EH (cell line): ENCODE measurements around the gene LAMB2.

Source experiments
- DNase-seq: peaks from one replicate; pipeline ENCODE4 v3.0.0-alpha.2; 2015; ENCODE audit warnings: low read depth

Gene LAMB2

GRCh38 chr3:49121132-49121736 is 11.6 kb downstream of the LAMB2 start:
- DNase-seq, result no peak

DNA sequence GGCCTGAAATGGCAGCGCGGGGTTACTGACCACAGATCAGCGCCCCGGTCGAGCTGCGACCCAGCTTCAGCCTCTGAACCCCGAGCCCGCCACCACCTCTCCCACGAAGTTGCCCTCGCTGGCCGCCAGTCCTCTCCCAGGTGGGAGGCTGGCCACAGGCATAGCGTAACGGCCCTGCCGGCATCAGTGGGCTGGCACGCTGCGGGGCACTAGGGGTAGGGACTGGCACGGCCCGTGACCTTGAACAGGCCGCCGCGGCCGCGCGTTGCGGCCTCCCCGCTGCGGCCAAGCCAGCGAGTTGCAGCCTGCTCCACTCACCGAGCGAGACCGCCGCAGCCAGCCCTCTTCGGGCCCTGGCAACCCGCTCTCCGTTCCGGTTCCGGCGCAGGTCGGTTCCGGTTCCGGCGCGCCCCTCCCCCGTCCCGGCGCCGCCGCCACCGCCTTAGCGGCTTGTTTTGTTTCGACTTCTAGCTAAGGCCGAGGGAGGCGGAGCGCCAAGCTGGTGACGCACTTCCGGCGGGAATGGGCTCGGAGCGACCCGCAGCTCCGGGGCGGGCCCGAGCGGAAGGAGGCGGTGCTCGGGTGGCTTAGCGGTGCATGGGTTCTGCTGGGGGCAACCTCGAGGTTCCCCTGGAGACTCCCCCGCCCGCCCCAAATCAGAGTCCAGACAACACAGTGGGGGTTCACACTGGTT is 12.3 kb downstream of the LAMB2 start, which contains the start of gene USP19:
TSS of gene USP19 (minus strand) at position 386 of the 694 bp plus-strand sequence. CDS start 1,678 bp downstream, outside the sequence.
- DNase-seq, result peak; percentile 92

DNA sequence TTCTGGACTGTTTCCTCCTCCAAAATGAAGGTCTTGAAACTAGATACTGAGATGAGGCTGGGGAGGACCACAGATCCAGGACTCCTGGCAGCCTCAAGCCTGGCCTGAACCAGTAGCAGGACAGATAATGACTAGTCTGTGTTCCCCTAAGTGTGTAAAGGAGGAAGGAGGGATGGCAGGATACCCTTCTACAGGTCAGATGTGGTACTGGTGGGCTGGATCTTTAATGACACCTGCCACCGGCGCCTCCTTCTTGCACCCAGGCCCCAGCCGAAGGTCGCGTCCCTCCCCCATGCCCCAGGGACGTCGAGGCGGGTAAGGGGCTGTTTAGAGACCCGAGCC is 12.8 kb downstream of the LAMB2 start:
- DNase-seq, result no peak

DNA sequence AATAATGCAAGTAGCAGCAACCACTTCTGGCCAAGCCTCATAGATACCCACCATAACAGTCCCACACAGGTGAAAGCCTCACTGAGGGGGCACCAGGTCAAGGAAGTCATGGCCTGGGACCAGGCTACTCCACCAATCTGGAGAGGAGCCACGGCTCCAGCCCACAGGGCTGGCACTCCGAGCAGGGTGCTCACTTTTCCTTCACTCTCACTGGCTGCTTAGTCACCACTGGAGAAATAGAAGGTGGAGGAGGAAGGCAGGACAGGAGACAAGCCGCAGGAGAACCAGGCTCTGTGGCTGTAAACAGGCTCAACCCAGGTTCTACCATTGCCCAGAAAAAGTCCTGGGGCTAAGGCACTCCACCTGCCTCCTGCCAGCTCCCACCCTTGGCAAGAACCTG is 13.4 kb downstream of the LAMB2 start:
- no peak for DNase-seq

DNA sequence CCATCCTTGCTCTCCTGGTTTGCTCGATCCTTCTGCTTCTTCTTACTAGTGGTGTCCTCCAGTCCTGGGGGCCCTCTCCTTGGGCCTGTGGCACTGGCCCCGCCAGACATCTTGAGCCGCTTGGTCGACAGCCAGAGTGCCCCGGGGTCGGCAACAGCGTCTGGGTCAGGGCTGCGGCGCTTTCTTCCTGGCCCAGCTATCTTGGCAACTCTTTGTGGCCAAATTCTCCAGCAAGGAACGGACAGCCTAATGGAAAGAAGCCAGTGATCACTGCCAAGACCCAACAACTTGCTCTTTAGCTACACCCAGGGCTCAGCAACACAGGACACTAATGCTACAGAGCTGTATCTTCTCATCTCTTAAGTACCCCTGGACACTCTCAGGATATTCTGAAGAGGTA is 13.8 kb downstream of the LAMB2 start:
- DNase-seq, result no peak

DNA sequence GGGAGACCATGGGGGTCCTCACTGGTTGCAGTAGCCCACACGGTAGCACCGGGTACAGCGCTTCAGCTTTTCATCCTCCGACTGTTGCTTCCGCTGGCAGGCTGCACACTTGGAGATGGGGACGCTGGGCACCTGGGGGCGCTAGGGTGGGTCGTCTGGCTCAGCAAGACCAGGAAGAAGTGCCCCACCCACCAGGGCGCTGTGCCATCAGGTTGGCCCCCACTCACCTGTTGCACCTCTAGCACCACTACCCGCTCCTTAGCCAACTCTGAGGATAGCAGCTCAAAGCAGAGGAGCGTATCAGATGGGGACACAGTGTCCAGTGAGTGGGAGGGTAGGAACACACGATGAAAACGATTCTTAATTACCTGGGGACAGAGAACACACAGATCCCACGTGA is 20.6 kb downstream of the LAMB2 start:
- DNase-seq, result no peak

GRCh38 chr3:49111347-49111746 is 21.5 kb downstream of the LAMB2 start:
- no peak for DNase-seq

DNA sequence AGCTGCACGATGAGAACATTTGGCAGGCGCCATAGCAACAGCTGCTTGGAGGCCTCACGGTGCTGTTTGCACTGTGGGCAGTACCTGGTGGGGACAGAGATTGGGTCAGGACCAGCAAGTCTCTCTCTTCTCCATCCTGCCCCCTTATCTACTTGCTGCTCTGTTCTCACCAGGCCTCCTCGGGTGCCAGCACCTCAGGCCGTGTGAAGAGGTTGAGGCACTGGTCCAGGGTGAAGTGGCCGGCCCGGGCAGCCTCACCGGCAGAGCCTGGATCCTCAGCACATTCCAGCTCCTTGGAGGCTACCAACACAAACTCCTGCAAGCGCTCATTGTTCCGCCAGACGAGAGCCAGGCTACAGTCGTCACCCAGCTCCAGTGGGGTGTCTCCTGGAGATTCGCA is 22.1 kb downstream of the LAMB2 start:
- no peak for DNase-seq

DNA sequence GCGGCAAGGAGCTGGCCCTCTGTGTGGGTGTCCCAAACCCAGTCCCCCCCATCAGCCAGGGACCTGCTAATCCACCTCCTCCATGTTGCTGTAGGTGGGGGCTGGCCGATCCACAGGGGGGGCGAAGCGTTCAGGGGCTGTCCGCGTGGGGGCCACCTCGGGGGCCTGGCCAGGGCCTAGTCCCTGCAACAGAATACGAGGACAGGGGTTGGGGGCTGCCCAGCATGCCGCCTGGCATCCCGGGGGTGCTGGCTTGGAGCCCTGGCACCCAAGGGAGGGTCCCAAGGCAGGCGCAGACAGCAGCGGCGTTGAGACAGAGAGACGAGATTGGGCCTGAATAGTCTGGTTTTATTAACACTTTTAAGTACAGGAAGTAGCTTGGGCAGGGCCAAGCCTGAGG is 24.5 kb downstream of the LAMB2 start:
- no peak for DNase-seq

GRCh38 chr3:49104427-49105291 is 28.2 kb downstream of the LAMB2 start, which contains the start of gene QARS1:
Gene QARS1, minus strand, starts transcription at chr3:49104757. Its CDS starts 24 bp downstream, at chr3:49104733.
- peak; percentile 97 for DNase-seq

- no peak for DNase-seq
Measured at GRCh38 chr3:49104052-49104426, 28.8 kb downstream of the LAMB2 start.

- no peak for DNase-seq
Measured at GRCh38 chr3:49100046-49100615, 32.7 kb downstream of the LAMB2 start.

DNA sequence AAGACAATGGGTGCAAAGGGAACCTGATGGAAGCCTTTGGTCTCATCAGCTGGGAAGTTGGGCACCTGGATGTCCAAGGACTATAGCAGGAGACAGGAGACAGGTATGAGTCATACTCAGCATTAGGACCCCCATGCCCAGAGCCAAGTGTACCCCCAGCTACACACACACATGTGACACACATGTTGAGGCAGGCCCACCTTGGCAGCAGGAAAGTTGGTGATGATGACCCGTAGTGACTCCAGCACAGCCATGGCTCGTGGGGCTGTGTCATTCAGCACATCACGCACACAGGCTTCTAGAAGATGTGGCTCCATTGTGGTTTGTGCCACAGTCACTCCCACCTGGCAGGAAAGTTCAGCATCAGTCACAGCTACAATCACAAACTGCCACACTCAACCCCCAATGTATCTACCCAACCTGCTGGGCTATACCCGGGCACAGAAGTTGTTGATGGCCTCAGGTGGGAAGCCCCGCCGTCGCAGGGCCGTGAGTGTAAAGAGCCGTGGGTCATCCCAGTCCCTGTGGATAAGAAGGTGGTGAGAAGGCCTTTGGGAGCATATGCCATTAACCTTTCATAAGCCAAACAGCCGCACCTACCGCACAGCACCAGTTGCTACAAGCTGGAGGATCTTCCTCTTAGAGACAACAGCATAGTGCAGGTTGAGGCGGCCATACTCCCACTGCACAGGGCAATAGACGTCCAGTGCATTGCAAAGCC is 33.8 kb downstream of the LAMB2 start:
- DNase-seq, result no peak

GRCh38 chr3:49098429-49098828 is 34.4 kb downstream of the LAMB2 start:
- DNase-seq, result no peak

DNA sequence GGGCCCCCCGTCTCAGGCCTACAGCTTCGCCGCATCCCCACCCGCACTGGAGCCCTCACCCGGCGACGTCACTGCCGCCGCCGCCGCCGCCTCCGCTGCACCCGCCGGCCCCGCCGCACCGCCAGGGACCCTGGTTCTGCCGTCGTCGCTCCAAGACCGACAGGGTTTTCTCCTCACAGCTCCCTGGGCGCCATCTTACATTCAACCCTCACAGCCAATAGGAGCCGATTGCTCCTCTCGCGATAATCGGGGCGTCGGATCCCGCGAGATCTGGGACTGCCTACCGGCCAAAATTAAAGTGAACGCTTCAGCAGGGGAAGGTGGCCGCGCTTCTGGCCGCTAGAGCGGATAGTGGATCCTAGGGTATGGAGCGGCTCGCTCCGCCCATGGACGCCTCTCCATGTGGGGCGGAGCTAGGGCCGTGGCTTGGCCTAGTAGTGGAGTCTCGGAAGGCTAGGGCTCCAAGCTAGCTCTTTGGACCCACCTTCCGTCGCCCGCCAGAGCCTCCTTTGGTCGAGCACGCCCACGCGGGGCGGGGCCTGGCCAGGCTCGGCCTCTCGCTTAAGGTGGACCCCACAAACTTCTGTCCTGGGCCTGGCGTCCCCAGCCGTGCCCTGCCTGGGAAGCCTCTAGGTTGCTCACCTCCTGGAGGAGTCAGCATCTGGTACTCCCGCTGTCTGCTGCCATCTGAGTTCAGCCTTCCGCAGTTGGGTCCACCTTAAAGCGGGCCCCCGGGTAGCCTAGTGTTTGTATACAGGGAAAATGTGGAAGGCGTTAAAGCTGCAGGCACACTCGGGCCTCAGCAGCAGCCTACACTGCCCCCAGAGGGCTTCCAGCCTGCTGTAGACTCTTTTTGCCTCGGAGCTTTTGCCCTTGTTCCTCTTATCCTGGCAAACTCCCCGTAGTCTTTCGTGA is 38.7 kb downstream of the LAMB2 start, which contains the start of gene QRICH1:
TSS of gene QRICH1 (minus strand) at position 219 of the 915 bp plus-strand sequence. CDS start 17,054 bp downstream, outside the sequence.
- peak; percentile 99 for DNase-seq

- DNase-seq, result peak; percentile 83
Measured at GRCh38 chr3:49092938-49093852, 39.7 kb downstream of the LAMB2 start.

DNA sequence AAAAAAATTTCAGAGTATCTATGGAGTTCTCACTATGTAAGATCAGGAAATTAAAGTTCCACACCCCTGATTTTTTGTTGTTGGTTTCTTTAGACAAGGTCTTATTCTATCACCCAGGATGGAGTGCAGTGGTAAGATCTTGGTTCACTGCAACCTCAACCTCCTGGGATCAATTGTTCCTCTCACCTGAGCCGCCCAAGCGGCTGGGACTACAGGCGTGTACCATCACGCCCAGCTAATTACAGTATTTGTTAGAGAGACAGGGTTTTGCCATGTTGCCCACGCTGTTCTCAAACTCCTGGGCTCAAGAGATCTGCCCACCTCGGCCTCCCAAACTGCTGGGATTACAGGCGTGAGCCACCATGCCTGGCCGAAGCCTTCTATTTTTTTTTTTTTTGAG is 51.4 kb downstream of the LAMB2 start:
- DNase-seq, result no peak

DNA sequence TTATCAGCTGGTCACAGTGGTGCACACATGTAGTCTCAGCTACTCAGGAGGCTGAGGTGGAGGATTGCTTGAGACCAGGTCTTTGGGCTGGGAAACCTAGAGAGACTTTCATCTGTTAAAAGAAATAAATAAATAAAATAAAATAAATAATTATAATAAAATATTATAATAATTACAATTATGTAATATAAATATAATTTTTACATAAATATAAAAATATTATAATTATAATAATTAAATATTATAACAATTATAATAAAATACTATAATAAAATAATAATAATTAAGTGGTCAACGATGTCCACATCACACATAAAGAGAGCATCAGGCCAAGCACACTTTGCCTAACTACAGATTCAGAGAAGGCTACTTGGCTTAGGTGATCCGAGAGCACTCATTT is 53.6 kb downstream of the LAMB2 start:
- DNase-seq, result no peak

DNA sequence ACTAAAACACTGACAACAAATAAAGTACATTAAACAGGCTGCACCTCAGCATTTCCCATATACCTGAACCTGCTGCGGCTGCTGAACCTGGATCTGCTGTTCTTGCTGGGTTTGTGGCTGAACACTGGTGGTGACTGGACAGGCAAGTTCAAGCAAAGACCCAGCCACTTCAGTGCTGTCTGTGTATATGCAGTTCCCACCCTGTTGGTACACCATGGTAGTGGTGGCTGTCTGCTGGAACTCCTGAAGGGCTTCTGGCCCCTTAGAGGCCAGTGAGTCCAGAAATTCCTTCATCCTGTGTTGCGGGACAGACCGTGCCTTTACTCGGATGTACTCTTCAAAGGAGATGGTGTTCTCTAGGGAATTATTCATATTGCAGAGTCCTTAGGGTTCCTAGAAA is 56.2 kb downstream of the LAMB2 start:
- DNase-seq, result no peak

- DNase-seq, result no peak
Measured at GRCh38 chr3:49076116-49076515, 56.7 kb downstream of the LAMB2 start.
